Measurements from ENCODE around the gene PLA2G15. TPM values are rescaled to one million over a fixed set of nuclear protein-coding genes. Genes with fewer than 3 reads are reported as not detected.

The PLA2G15 gene
- total and polyA plus RNA-seq, 2 of the 13 experiments (the other 11 are each of a cell fraction or from before 2014, with no cell fraction given) = 14.4 to 23.7 TPM

DNA sequence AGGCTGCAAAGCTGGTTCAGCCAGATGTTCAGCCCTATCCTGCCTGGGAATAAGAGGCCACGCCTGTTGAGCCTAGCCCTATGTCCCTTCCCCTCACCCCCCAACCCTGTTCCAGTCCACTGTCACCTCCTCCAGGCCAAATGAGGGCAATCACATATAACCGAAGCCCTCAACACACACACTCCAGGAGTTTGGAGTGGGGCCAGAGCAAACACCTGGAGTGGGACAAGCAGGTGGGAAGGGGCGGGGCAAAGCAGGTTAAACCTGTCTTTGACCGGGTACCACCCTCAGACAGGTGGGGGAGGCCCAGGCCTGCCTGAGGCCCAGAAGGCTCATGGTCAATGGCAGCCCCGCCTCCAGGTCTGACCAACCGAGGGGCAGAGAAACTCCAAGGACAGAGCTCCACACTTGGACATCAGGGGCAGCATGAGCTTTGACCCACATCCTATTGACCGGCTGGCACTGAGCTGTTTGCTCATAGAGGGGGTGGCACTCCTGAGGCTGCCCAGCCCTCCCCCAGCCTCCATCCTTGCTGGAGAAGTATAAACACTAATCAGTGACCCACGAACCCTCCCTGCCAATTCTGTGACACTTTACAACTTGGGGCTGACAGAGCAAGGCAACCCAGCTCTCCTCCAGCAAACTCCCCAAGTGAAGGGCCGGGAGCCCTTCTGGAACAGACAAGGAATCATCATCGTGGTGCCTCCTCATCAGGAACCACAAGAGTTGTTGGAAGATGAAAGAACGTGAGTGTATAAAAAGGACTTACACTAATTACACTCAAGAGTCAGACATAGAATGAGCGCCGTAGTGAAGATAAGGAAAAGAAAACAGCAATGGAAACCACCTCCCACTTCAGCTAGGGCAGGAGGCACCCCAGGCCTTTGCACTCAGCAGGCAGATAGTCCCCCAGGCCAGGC lies 10.7 kb upstream of the PLA2G15 start (continued):
- no peak for TF ChIP-seq RAD51 (IDR thresholded peaks at IDR 0.05; ENCODE audit: borderline replicate concordance)
- TF ChIP-seq ZNF143 (CRISPR knock-in tag; IDR thresholded peaks at IDR 0.05) = peak; percentile 58; the same call in 1 of the 2 replicates
- no peak for TF ChIP-seq ZNF136 (CRISPR knock-in tag; IDR thresholded peaks at IDR 0.05; ENCODE audit: low read depth)
- TF ChIP-seq, protein P1, sequence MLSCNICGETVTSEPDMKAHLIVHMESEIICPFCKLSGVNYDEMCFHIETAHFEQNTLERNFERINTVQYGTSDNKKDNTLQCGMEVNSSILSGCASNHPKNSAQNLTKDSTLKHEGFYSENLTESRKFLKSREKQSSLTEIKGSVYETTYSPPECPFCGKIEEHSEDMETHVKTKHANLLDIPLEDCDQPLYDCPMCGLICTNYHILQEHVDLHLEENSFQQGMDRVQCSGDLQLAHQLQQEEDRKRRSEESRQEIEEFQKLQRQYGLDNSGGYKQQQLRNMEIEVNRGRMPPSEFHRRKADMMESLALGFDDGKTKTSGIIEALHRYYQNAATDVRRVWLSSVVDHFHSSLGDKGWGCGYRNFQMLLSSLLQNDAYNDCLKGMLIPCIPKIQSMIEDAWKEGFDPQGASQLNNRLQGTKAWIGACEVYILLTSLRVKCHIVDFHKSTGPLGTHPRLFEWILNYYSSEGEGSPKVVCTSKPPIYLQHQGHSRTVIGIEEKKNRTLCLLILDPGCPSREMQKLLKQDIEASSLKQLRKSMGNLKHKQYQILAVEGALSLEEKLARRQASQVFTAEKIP (CRISPR knock-in tag; IDR thresholded peaks at IDR 0.05; ENCODE audit: borderline replicate concordance) = no peak
- TF ChIP-seq SNAPC2 (CRISPR knock-in tag; IDR thresholded peaks at IDR 0.05) = no peak
- TF ChIP-seq, protein P2, sequence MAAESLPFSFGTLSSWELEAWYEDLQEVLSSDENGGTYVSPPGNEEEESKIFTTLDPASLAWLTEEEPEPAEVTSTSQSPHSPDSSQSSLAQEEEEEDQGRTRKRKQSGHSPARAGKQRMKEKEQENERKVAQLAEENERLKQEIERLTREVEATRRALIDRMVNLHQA (CRISPR knock-in tag; IDR thresholded peaks at IDR 0.05) = no peak
- no peak for TF ChIP-seq SNRNP70 (IDR thresholded peaks at IDR 0.05; ENCODE audit: low read depth, low read length)
- no peak; the same call in 1 of the 2 replicates for TF ChIP-seq CENPT (CRISPR knock-in tag; IDR thresholded peaks at IDR 0.05; ENCODE audit: low read depth)
- peak; percentile 85; the same call in 1 of the 2 replicates for TF ChIP-seq ZNF782 (CRISPR knock-in tag; IDR thresholded peaks at IDR 0.05; ENCODE audit: borderline replicate concordance)
- TF ChIP-seq, protein P3, sequence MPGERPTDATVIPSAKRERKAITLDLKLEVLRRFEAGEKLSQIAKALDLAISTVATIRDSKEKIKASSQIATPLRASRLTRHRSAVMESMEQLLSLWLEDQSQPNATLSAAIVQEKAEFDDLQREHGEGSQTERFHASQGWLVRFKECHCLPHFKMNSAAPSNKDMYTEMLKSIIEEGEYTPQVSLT (CRISPR knock-in tag; IDR thresholded peaks at IDR 0.05; ENCODE audit: borderline replicate concordance, low read depth) = no peak
- TF ChIP-seq ZNF652 (CRISPR knock-in tag; IDR thresholded peaks at IDR 0.05; ENCODE audit: borderline replicate concordance, low read depth) = no peak
- peak; percentile 36; the same call in 1 of the 2 replicates for TF ChIP-seq ZNF331 (CRISPR knock-in tag; IDR thresholded peaks at IDR 0.05)
- peak; percentile 30; the same call in 1 of the 2 replicates for TF ChIP-seq ZNF614 (CRISPR knock-in tag; IDR thresholded peaks at IDR 0.05; ENCODE audit: borderline replicate concordance)
- TF ChIP-seq STAG1 (CRISPR knock-in tag; IDR thresholded peaks at IDR 0.05) = no peak; the same call in 1 of the 2 replicates
- no peak for TF ChIP-seq ZNF7 (CRISPR knock-in tag; IDR thresholded peaks at IDR 0.05)
- no peak for TF ChIP-seq SOX6 (IDR thresholded peaks at IDR 0.05)
- peak; percentile 64; the same call in 1 of the 2 replicates for TF ChIP-seq SOX6 (CRISPR knock-in tag; IDR thresholded peaks at IDR 0.05)
- TF ChIP-seq, protein P4, sequence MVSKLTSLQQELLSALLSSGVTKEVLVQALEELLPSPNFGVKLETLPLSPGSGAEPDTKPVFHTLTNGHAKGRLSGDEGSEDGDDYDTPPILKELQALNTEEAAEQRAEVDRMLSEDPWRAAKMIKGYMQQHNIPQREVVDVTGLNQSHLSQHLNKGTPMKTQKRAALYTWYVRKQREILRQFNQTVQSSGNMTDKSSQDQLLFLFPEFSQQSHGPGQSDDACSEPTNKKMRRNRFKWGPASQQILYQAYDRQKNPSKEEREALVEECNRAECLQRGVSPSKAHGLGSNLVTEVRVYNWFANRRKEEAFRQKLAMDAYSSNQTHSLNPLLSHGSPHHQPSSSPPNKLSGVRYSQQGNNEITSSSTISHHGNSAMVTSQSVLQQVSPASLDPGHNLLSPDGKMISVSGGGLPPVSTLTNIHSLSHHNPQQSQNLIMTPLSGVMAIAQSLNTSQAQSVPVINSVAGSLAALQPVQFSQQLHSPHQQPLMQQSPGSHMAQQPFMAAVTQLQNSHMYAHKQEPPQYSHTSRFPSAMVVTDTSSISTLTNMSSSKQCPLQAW (CRISPR knock-in tag; IDR thresholded peaks at IDR 0.05) = peak; percentile 75
- TF ChIP-seq, protein P5, sequence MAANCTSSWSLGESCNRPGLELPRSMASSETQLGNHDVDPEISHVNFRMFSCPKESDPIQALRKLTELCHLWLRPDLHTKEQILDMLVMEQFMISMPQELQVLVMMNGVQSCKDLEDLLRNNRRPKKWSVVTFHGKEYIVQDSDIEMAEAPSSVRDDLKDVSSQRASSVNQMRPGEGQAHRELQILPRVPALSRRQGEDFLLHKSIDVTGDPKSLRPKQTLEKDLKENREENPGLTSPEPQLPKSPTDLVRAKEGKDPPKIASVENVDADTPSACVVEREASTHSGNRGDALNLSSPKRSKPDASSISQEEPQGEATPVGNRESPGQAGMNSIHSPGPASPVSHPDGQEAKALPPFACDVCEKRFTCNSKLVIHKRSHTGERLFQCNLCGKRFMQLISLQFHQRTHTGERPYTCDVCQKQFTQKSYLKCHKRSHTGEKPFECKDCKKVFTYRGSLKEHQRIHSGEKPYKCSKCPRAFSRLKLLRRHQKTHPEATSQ (CRISPR knock-in tag; IDR thresholded peaks at IDR 0.05; ENCODE audit: borderline replicate concordance) = no peak
- TF ChIP-seq CBX5 (CRISPR knock-in tag; IDR thresholded peaks at IDR 0.05; ENCODE audit: borderline replicate concordance) = peak; percentile 75
- TF ChIP-seq RXRB (CRISPR knock-in tag; IDR thresholded peaks at IDR 0.05; ENCODE audit: borderline replicate concordance) = peak; percentile 96
- TF ChIP-seq HDAC6 (IDR thresholded peaks at IDR 0.05; ENCODE audit: low read depth, low read length) = no peak
- no peak for TF ChIP-seq ZNF333 (CRISPR knock-in tag; IDR thresholded peaks at IDR 0.05; ENCODE audit: borderline replicate concordance)

Measured in HepG2 (cell line).